H9 (cell line): ENCODE measurements around the gene INSYN1. TPM values are rescaled to one million over a fixed set of nuclear protein-coding genes. Genes with fewer than 3 reads are reported as not detected.

Experiments
- DNase-seq: peaks from one replicate; pipeline ENCODE4 v3.0.0-alpha.2; 2017
- H2AFZ ChIP-seq: one replicate; pipeline ENCODE4 v1.6.1; 2013; ENCODE audit warnings: mild to moderate bottlenecking, low read length, control low read depth, moderate library complexity
- H2AK5ac ChIP-seq: 2 replicates; pipeline ENCODE4 v1.6.1; 2013; ENCODE audit warnings: low read length, control low read depth, mixed read lengths; ENCODE audit not compliant: insufficient read length
- H2BK120ac ChIP-seq: one replicate; pipeline ENCODE4 v1.6.1; 2013; ENCODE audit warnings: low read depth, mild to moderate bottlenecking, low read length, control low read depth, inconsistent platforms; ENCODE audit not compliant: poor library complexity, severe bottlenecking
- H2BK12ac ChIP-seq: 2 replicates; pipeline ENCODE4 v1.6.1; 2013; ENCODE audit warnings: low read length, control low read depth, mixed read lengths, low read depth; ENCODE audit not compliant: insufficient read length
- H2BK15ac ChIP-seq: 2 replicates; pipeline ENCODE4 v1.6.1; 2013; ENCODE audit warnings: low read depth, low read length, control low read depth
- H2BK20ac ChIP-seq: one replicate; pipeline ENCODE4 v1.6.1; 2013; ENCODE audit warnings: low read depth, mild to moderate bottlenecking, low read length, control low read depth, inconsistent platforms; ENCODE audit not compliant: poor library complexity, severe bottlenecking
- H2BK5ac ChIP-seq: 2 replicates; pipeline ENCODE4 v1.6.1; 2013; ENCODE audit warnings: low read length, control low read depth, mixed read lengths; ENCODE audit not compliant: insufficient read length
- H3K14ac ChIP-seq: 2 replicates; pipeline ENCODE4 v1.6.1; 2013; ENCODE audit warnings: low read length, control low read depth; ENCODE audit not compliant: insufficient read depth
- H3K18ac ChIP-seq: 2 replicates; pipeline ENCODE4 v1.6.1; 2013; ENCODE audit warnings: low read depth, mild to moderate bottlenecking, mixed read lengths, low read length, control low read depth; ENCODE audit not compliant: insufficient read length
- H3K23ac ChIP-seq: 2 replicates; pipeline ENCODE4 v1.6.1; 2013; ENCODE audit warnings: low read length, control low read depth, mixed read lengths, low read depth; ENCODE audit not compliant: insufficient read length
- H3K23me2 ChIP-seq: 2 replicates; pipeline ENCODE4 v1.6.1; 2013; ENCODE audit warnings: low read depth, mild to moderate bottlenecking, mixed read lengths, low read length, control low read depth; ENCODE audit not compliant: insufficient read length, poor library complexity, severe bottlenecking
- H3K27ac ChIP-seq: 2 replicates; pipeline ENCODE4 v1.5.1; 2013; ENCODE audit warnings: low read length, control low read depth, mixed read lengths, low read depth; ENCODE audit not compliant: insufficient read length
- H3K27me3 ChIP-seq: 2 replicates; pipeline ENCODE4 v1.6.1; 2013; ENCODE audit warnings: low read length, control low read depth, inconsistent platforms; ENCODE audit not compliant: insufficient read depth
- H3K4ac ChIP-seq: 2 replicates; pipeline ENCODE4 v1.6.1; 2013; ENCODE audit warnings: low read depth, mild to moderate bottlenecking, control low read depth, inconsistent platforms, low read length, moderate library complexity
- H3K4me1 ChIP-seq: 2 replicates; pipeline ENCODE4 v1.6.1; 2013; ENCODE audit warnings: low read length, control low read depth, inconsistent platforms; ENCODE audit not compliant: insufficient read depth
- H3K4me2 ChIP-seq: 2 replicates; pipeline ENCODE4 v1.6.1; 2013; ENCODE audit warnings: low read length, control low read depth, mixed read lengths; ENCODE audit not compliant: insufficient read length, insufficient read depth
- H3K56ac ChIP-seq: 2 replicates; pipeline ENCODE4 v1.6.1; 2013; ENCODE audit warnings: low read depth, mild to moderate bottlenecking, mixed read lengths, low read length, control low read depth; ENCODE audit not compliant: insufficient read length
- H3K79me1 ChIP-seq: 2 replicates; pipeline ENCODE4 v1.6.1; 2013; ENCODE audit warnings: low read depth, mild to moderate bottlenecking, moderate library complexity, low read length, control low read depth, inconsistent platforms; ENCODE audit not compliant: insufficient read depth, poor library complexity, severe bottlenecking
- H3K79me2 ChIP-seq: 2 replicates; pipeline ENCODE4 v1.6.1; 2013; ENCODE audit warnings: low read length, control low read depth, inconsistent platforms; ENCODE audit not compliant: insufficient read depth
- H3K9ac ChIP-seq: 2 replicates; pipeline ENCODE4 v1.6.1; 2013; ENCODE audit warnings: low read length, control low read depth, mixed read lengths; ENCODE audit not compliant: insufficient read length; ENCODE audit errors: extremely low read depth
- H3K9me3 ChIP-seq: one replicate; pipeline ENCODE4 v1.6.1; 2013; ENCODE audit warnings: low read depth, low read length, inconsistent platforms; ENCODE audit not compliant: control insufficient read depth
- H3T11ph ChIP-seq: one replicate; pipeline ENCODE4 v1.6.1; 2013; ENCODE audit warnings: mild to moderate bottlenecking, low read length, control low read depth, inconsistent platforms
- H4K20me1 ChIP-seq: one replicate; pipeline ENCODE4 v1.6.1; 2013; ENCODE audit not compliant: control insufficient read depth, insufficient read length, insufficient read depth
- H4K5ac ChIP-seq: 2 replicates; pipeline ENCODE4 v1.6.1; 2013; ENCODE audit warnings: low read depth, mild to moderate bottlenecking, mixed read lengths, low read length, control low read depth; ENCODE audit not compliant: insufficient read length
- H4K8ac ChIP-seq: replicated peaks from 2 replicates; pipeline ENCODE4 v1.6.1; 2013; ENCODE audit warnings: low read length, control low read depth, mixed read lengths, low read depth; ENCODE audit not compliant: insufficient read length
- H4K91ac ChIP-seq: 2 replicates; pipeline ENCODE4 v1.6.1; 2013; ENCODE audit warnings: low read depth, mild to moderate bottlenecking, moderate library complexity, mixed read lengths, low read length, control low read depth; ENCODE audit not compliant: insufficient read length
- H3K27ac Mint-ChIP-seq, 3 experiments: 2 replicates in 2 of 3; 3 replicates in 1 of 3; pipeline ENCODE4 v1.8.0; 2020 to 2021; ENCODE audit warnings: mixed read lengths in 3 of 3, mild to moderate bottlenecking in 1 of 3, moderate library complexity in 1 of 3
- H3K27me3 Mint-ChIP-seq: 2 replicates; pipeline ENCODE4 v1.8.0; 2021; ENCODE audit warnings: low read depth, mild to moderate bottlenecking, moderate library complexity, mixed read lengths
- H3K36me3 Mint-ChIP-seq, 3 experiments: 2 replicates in 2 of 3; 3 replicates in 1 of 3; pipeline ENCODE4 v1.8.0; 2020 to 2021; ENCODE audit warnings: low read depth in 3 of 3, mixed read lengths in 3 of 3; ENCODE audit not compliant: insufficient read depth in 1 of 3
- H3K4me1 Mint-ChIP-seq, 2 experiments: 2 replicates each; pipeline ENCODE4 v1.8.0; 2020; ENCODE audit warnings: mixed read lengths in 2 of 2
- H3K4me3 Mint-ChIP-seq, 2 experiments: 2 replicates in 1 of 2; 3 replicates in 1 of 2; pipeline ENCODE4 v1.8.0; 2020 to 2021; ENCODE audit warnings: mild to moderate bottlenecking in 2 of 2, mixed read lengths in 2 of 2, moderate library complexity in 1 of 2
- H3K9me3 Mint-ChIP-seq, 2 experiments: 2 replicates in 1 of 2; 3 replicates in 1 of 2; pipeline ENCODE4 v1.8.0; 2020; ENCODE audit warnings: mild to moderate bottlenecking in 2 of 2, mixed read lengths in 2 of 2, moderate library complexity in 1 of 2
- WGBS: extraction: QIAGEN DNeasy Blood & Tissue Kit; methylation state at CpG from one replicate; pipeline ENCODE4 v1.1.7; 2013; ENCODE audit warnings: missing lambda C conversion rate, low lambda C conversion rate, mixed read lengths; ENCODE audit not compliant: insufficient read length; ENCODE audit errors: extremely low coverage; 5-methylcytosine and 5-hydroxymethylcytosine counted together
- total RNA-seq: library from RNA; stranded (reverse); gene quantifications from 2 replicates; pipeline ENCODE4 v1.2.1, GENCODE V29; 2021
- TF ChIP-seq, protein P1 (sequence below): fragments of 200-600 bp; sonication (generic); conservative IDR thresholded peaks from 3 replicates; pipeline ENCODE4 v1.8.0; 2021; ENCODE audit warnings: antibody characterized with exemption, mild to moderate bottlenecking

INSYN1 gene
- total RNA-seq, 1 experiment from 2014 or later = 1.9 TPM

- Histone ChIP-seq H2BK120ac (no peak overlapping the region), H3K14ac (no peak overlapping the region), H3K4me2 (no peak overlapping the region), H3K56ac (no peak overlapping the region), H3K79me2 (no peaks in the 10 kb centered on the region), H2BK12ac (no peak overlapping the region), H4K5ac (no peak overlapping the region), H2AFZ (no peak overlapping the region), H3K4ac (no peak overlapping the region), H3K4me1 (no peaks in the 10 kb centered on the region), H4K8ac (no peak overlapping the region), H3K79me1 (no peaks in the 10 kb centered on the region), H4K20me1 (no peaks in the 10 kb centered on the region), H2AK5ac (no peak overlapping the region), H2BK20ac (no peak overlapping the region), H2BK15ac (no peak overlapping the region), H2BK5ac (no peak overlapping the region), H3K9ac (no peak overlapping the region), H3K18ac (no peak overlapping the region), H3K27ac (no peak overlapping the region), H3K9me3 (no peaks in the 10 kb centered on the region), H3K23me2 (no peaks in the 10 kb centered on the region), H4K91ac (no peak overlapping the region), H3K27me3 (no peaks in the 10 kb centered on the region; the same call in 1 of the 2 replicates), H3K23ac (no peak overlapping the region), H3T11ph (no peak overlapping the region)
- Mint-ChIP-seq H3K36me3 (no peaks in the 10 kb centered on the region; a peak in 1 of 7 replicates), H3K9me3 (peaks cover 0 to 2% of the 10 kb centered on the region in 2 experiments; a peak in 1 of 5 replicates), H3K4me3 (no peak overlapping the region), H3K27ac (no peak overlapping the region), H3K4me1 (peaks cover 10 to 30% of the 10 kb centered on the region in 2 experiments), H3K27me3 (peaks cover 7% of the 10 kb centered on the region)
- DNase-seq = no peak
- no CpG with 5 or more reads among the region's 1 CpG for WGBS
- TF ChIP-seq, protein P1, sequence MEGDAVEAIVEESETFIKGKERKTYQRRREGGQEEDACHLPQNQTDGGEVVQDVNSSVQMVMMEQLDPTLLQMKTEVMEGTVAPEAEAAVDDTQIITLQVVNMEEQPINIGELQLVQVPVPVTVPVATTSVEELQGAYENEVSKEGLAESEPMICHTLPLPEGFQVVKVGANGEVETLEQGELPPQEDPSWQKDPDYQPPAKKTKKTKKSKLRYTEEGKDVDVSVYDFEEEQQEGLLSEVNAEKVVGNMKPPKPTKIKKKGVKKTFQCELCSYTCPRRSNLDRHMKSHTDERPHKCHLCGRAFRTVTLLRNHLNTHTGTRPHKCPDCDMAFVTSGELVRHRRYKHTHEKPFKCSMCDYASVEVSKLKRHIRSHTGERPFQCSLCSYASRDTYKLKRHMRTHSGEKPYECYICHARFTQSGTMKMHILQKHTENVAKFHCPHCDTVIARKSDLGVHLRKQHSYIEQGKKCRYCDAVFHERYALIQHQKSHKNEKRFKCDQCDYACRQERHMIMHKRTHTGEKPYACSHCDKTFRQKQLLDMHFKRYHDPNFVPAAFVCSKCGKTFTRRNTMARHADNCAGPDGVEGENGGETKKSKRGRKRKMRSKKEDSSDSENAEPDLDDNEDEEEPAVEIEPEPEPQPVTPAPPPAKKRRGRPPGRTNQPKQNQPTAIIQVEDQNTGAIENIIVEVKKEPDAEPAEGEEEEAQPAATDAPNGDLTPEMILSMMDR = no peak
Observed at GRCh38 chr15:73765778-73766177, 12.6 kb upstream of the INSYN1 start.
